Prostate gland (tissue), 2 donors: ENCODE measurements around the gene ZNF827. TPM values are rescaled to one million over a fixed set of nuclear protein-coding genes. Genes with fewer than 3 reads are reported as not detected.

Experiments used
- DNase-seq: peaks from one replicate; pipeline ENCODE4 v3.0.0-alpha.2; 2019; ENCODE audit warnings: low spot score
- H3K27ac ChIP-seq, 2 donors: fragments of 200-600 bp; sonication (generic); 2 replicates each; pipeline ENCODE4 v1.5.1; 2017 to 2019
- H3K27me3 ChIP-seq: fragments of 200-600 bp; sonication (generic); replicated peaks from 2 replicates; pipeline ENCODE4 v1.5.1; 2019; ENCODE audit not compliant: insufficient read depth
- H3K36me3 ChIP-seq, 2 donors: fragments of 200-600 bp; sonication (generic); 1 replicate in 1 of 2; 2 replicates in 1 of 2; pipeline versions ENCODE4 v1.5.1 to v1.8.1; 2017 to 2019
- H3K4me1 ChIP-seq: fragments of 200-600 bp; sonication (generic); replicated peaks from 2 replicates; pipeline ENCODE4 v1.5.1; 2019
- H3K4me3 ChIP-seq, 2 donors: fragments of 200-600 bp; sonication (generic); 2 replicates each; pipeline ENCODE4 v1.5.1; 2017 to 2019
- H3K9me3 ChIP-seq: fragments of 200-600 bp; sonication (generic); 2 replicates; pipeline ENCODE4 v1.5.1; 2017
- CTCF ChIP-seq, 4 experiments: fragments of 200-600 bp in 2 of 4; fragments of 450-650 bp in 2 of 4; sonication (generic) in 2 of 4; IDR thresholded peaks; 1 replicate in 3 of 4; 2 replicates in 1 of 4; pipeline ENCODE4 v1.5.1; 2016 to 2019; ENCODE audit warnings: antibody characterized with exemption in 4 of 4, mild to moderate bottlenecking in 2 of 4, moderate library complexity in 2 of 4
- POLR2A ChIP-seq: fragments of 450-650 bp; IDR thresholded peaks from one replicate; pipeline ENCODE4 v1.6.1; 2016; ENCODE audit warnings: antibody characterized with exemption, mild to moderate bottlenecking
- POLR2AphosphoS5 ChIP-seq: sonication (generic); formaldehyde crosslinking; IDR thresholded peaks from one replicate; pipeline ENCODE4 v1.6.1; 2017; ENCODE audit warnings: antibody characterized with exemption
- WGBS: methylation state at CpG from one replicate; pipeline ENCODE4 v1.1.5; 2018; 5-methylcytosine and 5-hydroxymethylcytosine counted together
- intact Hi-C: fragments of 100-400 bp; cut with DNase I; formaldehyde crosslinking; loops from one replicate; pipeline ENCODE4 v1.14.2; 2022
- total RNA-seq, 2 donors: library from RNA; depleted of rRNA; stranded (reverse); fragments of >200 nt; gene quantifications; one replicate each; pipeline ENCODE4 v1.1.0, GENCODE V29; 2016

The ZNF827 gene
- total RNA-seq, 2 donors from 2014 or later: 221 to 286 TPM

- Histone ChIP-seq H3K4me3 (no peak overlapping the region), H3K27me3 (no peaks in the 10 kb centered on the region), H3K4me1 (peaks cover 2% of the 10 kb centered on the region), H3K36me3 (no peaks in the 10 kb centered on the region), H3K27ac (peak overlapping the region in 1 of 2 donors; percentile 41), H3K9me3 (no peaks in the 10 kb centered on the region)
- no peak for TF ChIP-seq CTCF (IDR thresholded peaks at IDR 0.05)
- no peak for TF ChIP-seq POLR2AphosphoS5
- no peak for TF ChIP-seq POLR2A
- intact Hi-C loops: loop anchor here (10.0 kb wide), 1 partner anchor 188 kb away; no protein-coding TSS in a partner anchor
- DNase-seq: no peak
- WGBS: 94% methylated on average over 4 of the region's 4 CpGs
Observed at GRCh38 chr4:145976680-145977079, 38.1 kb upstream of the ZNF827 start.

GRCh38 chr4:145960012-145960411, 21.4 kb upstream of the ZNF827 start:
- Histone ChIP-seq H3K27ac (no peak overlapping the region), H3K4me3 (no peak overlapping the region), H3K27me3 (no peaks in the 10 kb centered on the region), H3K9me3 (no peaks in the 10 kb centered on the region), H3K4me1 (no peaks in the 10 kb centered on the region), H3K36me3 (no peaks in the 10 kb centered on the region)
- TF ChIP-seq CTCF (IDR thresholded peaks at IDR 0.05): no peak
- TF ChIP-seq POLR2AphosphoS5: no peak
- TF ChIP-seq POLR2A: no peak
- DNase-seq: no peak
- WGBS: 89% methylated on average over 2 of the region's 2 CpGs
- intact Hi-C loops: no loop called here

- Histone ChIP-seq H3K27me3 (no peaks in the 10 kb centered on the region), H3K36me3 (no peaks in the 10 kb centered on the region), H3K4me3 (no peak overlapping the region), H3K27ac (no peak overlapping the region), H3K9me3 (no peaks in the 10 kb centered on the region), H3K4me1 (no peaks in the 10 kb centered on the region)
- intact Hi-C loops: loop anchor here (5.0 kb wide), 1 partner anchor 110 kb away; no protein-coding TSS in a partner anchor
- no peak for TF ChIP-seq CTCF (IDR thresholded peaks at IDR 0.05)
- no peak for DNase-seq
- WGBS: 61% methylated on average over 1 of the region's 1 CpG
Observed at GRCh38 chr4:145957302-145957701, 18.7 kb upstream of the ZNF827 start.

GRCh38 chr4:145956288-145956890, 17.8 kb upstream of the ZNF827 start:
- Histone ChIP-seq H3K4me1 (no peaks in the 10 kb centered on the region), H3K27me3 (no peaks in the 10 kb centered on the region), H3K36me3 (no peaks in the 10 kb centered on the region), H3K27ac (no peak overlapping the region), H3K9me3 (no peaks in the 10 kb centered on the region), H3K4me3 (no peak overlapping the region)
- no peak for TF ChIP-seq POLR2AphosphoS5
- TF ChIP-seq POLR2A: no peak
- TF ChIP-seq CTCF (IDR thresholded peaks at IDR 0.05): peak in 3 of 4 experiments; percentile 36 to 53 (median 47)
- intact Hi-C loops: loop anchor here (5.0 kb wide), 1 partner anchor 109 kb away; no protein-coding TSS in a partner anchor
- 55% methylated on average over 3 of the region's 3 CpGs for WGBS
- DNase-seq: no peak

GRCh38 chr4:145954924-145955339, 16.3 kb upstream of the ZNF827 start:
- Histone ChIP-seq H3K4me3 (no peak overlapping the region), H3K27me3 (no peaks in the 10 kb centered on the region), H3K36me3 (no peaks in the 10 kb centered on the region), H3K9me3 (no peaks in the 10 kb centered on the region), H3K4me1 (no peaks in the 10 kb centered on the region), H3K27ac (no peak overlapping the region)
- no peak for TF ChIP-seq CTCF (IDR thresholded peaks at IDR 0.05)
- TF ChIP-seq POLR2AphosphoS5: no peak
- no peak for TF ChIP-seq POLR2A
- 81% methylated on average over 7 of the region's 7 CpGs for WGBS
- intact Hi-C loops: loop anchor here (5.0 kb wide), 1 partner anchor 108 kb away; no protein-coding TSS in a partner anchor
- DNase-seq: no peak
